SJSA1 (cell line): ENCODE measurements around the gene ARL4D. TPM values are rescaled to one million over a fixed set of nuclear protein-coding genes. Genes with fewer than 3 reads are reported as not detected.
A peak's percentile ranks its signal among the peaks of the same experiment; 100 is the strongest.
"Not testable (repeated sequence)": the region's sequence is repeated elsewhere in the genome, so short reads cannot be mapped to it uniquely, and the experiment has no call there.

ENCODE experiments used
- DNase-seq, 2 experiments: peaks; one replicate each; pipeline ENCODE4 v3.0.0-alpha.2; 2015 to 2020; ENCODE audit warnings: low spot score in 2 of 2, low read depth in 1 of 2
- H3K27ac ChIP-seq: fragments of 250-450 bp; sonication (Bioruptor Pico); 2 replicates; pipeline ENCODE4 v1.5.1; 2020; ENCODE audit warnings: mild to moderate bottlenecking, moderate library complexity
- H3K27me3 ChIP-seq: fragments of 250-450 bp; sonication (Bioruptor Pico); replicated peaks from 2 replicates; pipeline ENCODE4 v1.5.1; 2020; ENCODE audit warnings: mild to moderate bottlenecking, moderate library complexity
- H3K36me3 ChIP-seq: fragments of 250-450 bp; sonication (Bioruptor Pico); 2 replicates; pipeline ENCODE4 v1.5.1; 2020; ENCODE audit warnings: mild to moderate bottlenecking
- H3K4me1 ChIP-seq: fragments of 250-450 bp; sonication (Bioruptor Pico); replicated peaks from 2 replicates; pipeline ENCODE4 v1.6.1; 2021; ENCODE audit warnings: mild to moderate bottlenecking
- H3K4me3 ChIP-seq: fragments of 250-450 bp; sonication (Bioruptor Pico); 2 replicates; pipeline ENCODE4 v1.5.1; 2020; ENCODE audit warnings: mild to moderate bottlenecking
- H3K9me3 ChIP-seq: fragments of 250-450 bp; sonication (Bioruptor Pico); replicated peaks from 2 replicates; pipeline ENCODE4 v1.5.1; 2020; ENCODE audit warnings: mild to moderate bottlenecking
- total RNA-seq: library from RNA; depleted of rRNA; stranded (reverse); fragments of >200 nt; shearing (Covaris generic); gene quantifications from 2 replicates; pipeline ENCODE4 v1.2.3, GENCODE V29; 2014

Gene ARL4D
- total RNA-seq, 1 experiment from 2014 or later = 28.0 TPM

- no peaks in the 10 kb centered on the region for H3K9me3 ChIP-seq
- H3K27me3 ChIP-seq = no peaks in the 10 kb centered on the region
- peak; percentile 94 to 97 for DNase-seq
- H3K4me3 ChIP-seq = no peak overlapping the region
- H3K27ac ChIP-seq = no peak overlapping the region
- H3K36me3 ChIP-seq = peaks cover 3% of the 10 kb centered on the region; the same call in 1 of the 2 replicates
- peaks cover 20% of the 10 kb centered on the region for H3K4me1 ChIP-seq
These were observed 4.8 kb upstream of the ARL4D start for GRCh38 chr17:43393944-43394482.

- peaks cover 21% of the 10 kb centered on the region for H3K4me1 ChIP-seq
- not testable (repeated sequence) for H3K36me3 ChIP-seq, H3K4me3 ChIP-seq, H3K27me3 ChIP-seq, H3K9me3 ChIP-seq, H3K27ac ChIP-seq, DNase-seq
These were observed 4.1 kb upstream of the ARL4D start for GRCh38 chr17:43394696-43395095.

GRCh38 chr17:43395165-43395564 is 3.6 kb upstream of the ARL4D start:
- no peaks in the 10 kb centered on the region for H3K27me3 ChIP-seq
- no peak overlapping the region for H3K4me3 ChIP-seq
- no peaks in the 10 kb centered on the region for H3K9me3 ChIP-seq
- DNase-seq = no peak
- H3K27ac ChIP-seq = no peak overlapping the region
- peaks cover 21% of the 10 kb centered on the region for H3K4me1 ChIP-seq
- H3K36me3 ChIP-seq = peaks cover 11% of the 10 kb centered on the region

GRCh38 chr17:43396491-43397060 is 2.2 kb upstream of the ARL4D start:
- no peak overlapping the region for H3K27ac ChIP-seq

GRCh38 chr17:43399839-43400328 is 1.1 kb downstream of the ARL4D start:
- DNase-seq = no peak
- peaks cover 32% of the 10 kb centered on the region for H3K36me3 ChIP-seq
- peaks cover 35% of the 10 kb centered on the region for H3K4me1 ChIP-seq
- no peak overlapping the region for H3K27ac ChIP-seq
- peak overlapping the region; percentile 63 for H3K4me3 ChIP-seq
- H3K9me3 ChIP-seq = no peaks in the 10 kb centered on the region
- H3K27me3 ChIP-seq = no peaks in the 10 kb centered on the region

More at GRCh38 chr17:43396491-43397060, 2.2 kb upstream of the ARL4D start:
- Histone ChIP-seq H3K27me3 (no peaks in the 10 kb centered on the region), H3K36me3 (peaks cover 26% of the 10 kb centered on the region), H3K4me3 (no peak overlapping the region), H3K9me3 (no peaks in the 10 kb centered on the region), H3K4me1 (peaks cover 35% of the 10 kb centered on the region)
- DNase-seq = no peak

- DNase-seq = peak; percentile 87 to 93
- no peaks in the 10 kb centered on the region for H3K27me3 ChIP-seq
- peaks cover 32% of the 10 kb centered on the region for H3K36me3 ChIP-seq
- peak overlapping the region; percentile 74 for H3K27ac ChIP-seq
- no peak overlapping the region for H3K4me3 ChIP-seq
- no peaks in the 10 kb centered on the region for H3K9me3 ChIP-seq
- peaks cover 41% of the 10 kb centered on the region for H3K4me1 ChIP-seq
These were observed 2.3 kb downstream of the ARL4D start for GRCh38 chr17:43400943-43401717.

- H3K27me3 ChIP-seq = no peaks in the 10 kb centered on the region
These were observed 3.3 kb downstream of the ARL4D start for GRCh38 chr17:43402078-43402477.

GRCh38 chr17:43402567-43402966 is 3.8 kb downstream of the ARL4D start:
- no peaks in the 10 kb centered on the region for H3K27me3 ChIP-seq
- H3K27ac ChIP-seq = no peak overlapping the region
- H3K9me3 ChIP-seq = no peaks in the 10 kb centered on the region
- H3K4me1 ChIP-seq = peaks cover 53% of the 10 kb centered on the region
- H3K4me3 ChIP-seq = no peak overlapping the region
- DNase-seq = no peak
- H3K36me3 ChIP-seq = peaks cover 32% of the 10 kb centered on the region

More at GRCh38 chr17:43402078-43402477, 3.3 kb downstream of the ARL4D start:
- H3K27ac ChIP-seq = peak overlapping the region; percentile 74
- H3K4me3 ChIP-seq = no peak overlapping the region
- no peaks in the 10 kb centered on the region for H3K9me3 ChIP-seq
- H3K4me1 ChIP-seq = peaks cover 50% of the 10 kb centered on the region
- no peak for DNase-seq
- H3K36me3 ChIP-seq = peaks cover 32% of the 10 kb centered on the region

GRCh38 chr17:43403846-43404245 is 5.1 kb downstream of the ARL4D start:
- Histone ChIP-seq H3K4me3 (no peak overlapping the region), H3K9me3 (no peaks in the 10 kb centered on the region), H3K27ac (no peak overlapping the region), H3K4me1 (peaks cover 56% of the 10 kb centered on the region), H3K27me3 (no peaks in the 10 kb centered on the region), H3K36me3 (peaks cover 31% of the 10 kb centered on the region)
- no peak for DNase-seq

- Histone ChIP-seq H3K4me1 (peaks cover 50% of the 10 kb centered on the region), H3K27me3 (no peaks in the 10 kb centered on the region), H3K36me3 (peaks cover 14% of the 10 kb centered on the region), H3K9me3 (no peaks in the 10 kb centered on the region), H3K27ac (no peak overlapping the region; the same call in 1 of the 2 replicates), H3K4me3 (no peak overlapping the region)
- no peak for DNase-seq
These were observed 7.1 kb downstream of the ARL4D start for GRCh38 chr17:43405861-43406260.

GRCh38 chr17:43406676-43407645 is 8.2 kb downstream of the ARL4D start:
- peak overlapping the region; percentile 75 for H3K27ac ChIP-seq
- H3K4me1 ChIP-seq = peaks cover 43% of the 10 kb centered on the region
- peak; percentile 84 to 92 for DNase-seq

GRCh38 chr17:43409131-43409530 is 10.3 kb downstream of the ARL4D start:
- Histone ChIP-seq H3K27ac (no peak overlapping the region), H3K27me3 (no peaks in the 10 kb centered on the region), H3K9me3 (no peaks in the 10 kb centered on the region), H3K36me3 (no peaks in the 10 kb centered on the region), H3K4me3 (no peak overlapping the region), H3K4me1 (peaks cover 40% of the 10 kb centered on the region)
- DNase-seq = no peak

More at GRCh38 chr17:43406676-43407645, 8.2 kb downstream of the ARL4D start:
- Histone ChIP-seq H3K36me3 (peaks cover 3% of the 10 kb centered on the region), H3K9me3 (no peaks in the 10 kb centered on the region), H3K4me3 (no peak overlapping the region), H3K27me3 (no peaks in the 10 kb centered on the region)
